Esophagus muscularis mucosa (tissue), 4 donors: Measurements from ENCODE around the gene ARAP1. TPM values are rescaled to one million over a fixed set of nuclear protein-coding genes. Genes with fewer than 3 reads are reported as not detected.

Experiments
- DNase-seq: peaks from one replicate; pipeline ENCODE4 v3.0.0-alpha.2; 2017; ENCODE audit errors: extremely low spot score
- H3K27ac ChIP-seq, 4 donors: fragments of 200-600 bp; sonication (generic); replicated peaks in 1 of 4; 1 replicate in 3 of 4; 2 replicates in 1 of 4; pipeline ENCODE4 v1.5.1; 2016 to 2019; ENCODE audit warnings: mild to moderate bottlenecking in 1 of 4
- H3K27me3 ChIP-seq, 4 donors: fragments of 200-600 bp; sonication (generic); one replicate each; pipeline versions ENCODE4 v1.5.1 to v1.6.0; 2016 to 2019
- H3K36me3 ChIP-seq, 4 donors: fragments of 200-600 bp; sonication (generic); one replicate each; pipeline ENCODE4 v1.5.1; 2016 to 2019
- H3K4me1 ChIP-seq, 4 donors: fragments of 200-600 bp; sonication (generic); one replicate each; pipeline ENCODE4 v1.5.1; 2016 to 2019
- H3K4me3 ChIP-seq, 4 donors: fragments of 200-600 bp; sonication (generic); 1 replicate in 2 of 4; 2 replicates in 2 of 4; pipeline ENCODE4 v1.5.1; 2016 to 2019; ENCODE audit warnings: mild to moderate bottlenecking in 4 of 4, moderate library complexity in 1 of 4
- H3K9me3 ChIP-seq, 4 donors: fragments of 200-600 bp; sonication (generic); 1 replicate in 3 of 4; 2 replicates in 1 of 4; pipeline ENCODE4 v1.5.1; 2016 to 2019
- CTCF ChIP-seq, 3 experiments: fragments of 200-600 bp in 2 of 3; fragments of 450-650 bp in 1 of 3; sonication (generic) in 2 of 3; IDR thresholded peaks; one replicate each; pipeline ENCODE4 v1.5.1; 2017 to 2019; ENCODE audit warnings: antibody characterized with exemption in 3 of 3, mild to moderate bottlenecking in 2 of 3, moderate library complexity in 1 of 3
- EP300 ChIP-seq: sonication (generic); formaldehyde crosslinking; IDR thresholded peaks from one replicate; pipeline ENCODE4 v1.6.1; 2017; ENCODE audit warnings: antibody characterized with exemption
- POLR2A ChIP-seq: fragments of 450-650 bp; IDR thresholded peaks from one replicate; pipeline ENCODE4 v1.6.1; 2017; ENCODE audit warnings: antibody characterized with exemption, moderate library complexity, mild to moderate bottlenecking, low read depth
- POLR2AphosphoS5 ChIP-seq, 2 donors: sonication (generic); formaldehyde crosslinking; IDR thresholded peaks; one replicate each; pipeline ENCODE4 v1.6.1; 2017; ENCODE audit warnings: antibody characterized with exemption in 2 of 2
- WGBS: methylation state at CpG from one replicate; pipeline ENCODE4 v1.1.5; 2018; 5-methylcytosine and 5-hydroxymethylcytosine counted together
- intact Hi-C: fragments of 100-400 bp; cut with DNase I; formaldehyde crosslinking; loops from one replicate; pipeline ENCODE4 v1.15.1; 2023
- total RNA-seq, 4 donors: library from RNA; depleted of rRNA; stranded (reverse); fragments of >200 nt; gene quantifications; one replicate each; pipeline versions ENCODE4 v1.1.0 to v1.2.1, GENCODE V29; 2016

ARAP1 gene
- total RNA-seq, 4 donors from 2014 or later = 83.7 to 115 (median 110) TPM

- Histone ChIP-seq H3K27ac (no peak overlapping the region), H3K4me3 (no peak overlapping the region), H3K36me3 (peaks cover 0 to 5% (median 0%) of the 10 kb centered on the region in 4 donors), H3K9me3 (no peaks in the 10 kb centered on the region), H3K27me3 (no peaks in the 10 kb centered on the region), H3K4me1 (peaks cover 26 to 87% (median 59%) of the 10 kb centered on the region in 4 donors)
- TF ChIP-seq CTCF (IDR thresholded peaks at IDR 0.05) (no peak), POLR2AphosphoS5 (IDR thresholded peaks at IDR 0.05) (no peak), POLR2A (no peak), EP300 (no peak)
- no peak for DNase-seq
- intact Hi-C loops = no loop called here
- 97% methylated on average over 7 of the region's 7 CpGs for WGBS
Observed at GRCh38 chr11:72775288-72776110, 23.3 kb upstream of the ARAP1 start.

GRCh38 chr11:72774499-72774898, 22.3 kb upstream of the ARAP1 start:
- DNase-seq = no peak
- Histone ChIP-seq H3K27me3 (no peaks in the 10 kb centered on the region), H3K4me1 (peaks cover 20 to 87% (median 51%) of the 10 kb centered on the region in 4 donors), H3K4me3 (no peak overlapping the region), H3K27ac (no peak overlapping the region), H3K9me3 (no peaks in the 10 kb centered on the region), H3K36me3 (peaks cover 0 to 5% (median 0%) of the 10 kb centered on the region in 4 donors)
- intact Hi-C loops = no loop called here
- no peak for TF ChIP-seq POLR2A
- WGBS = 79% methylated on average over 4 of the region's 6 CpGs

- intact Hi-C loops = no loop called here
- H3K27ac ChIP-seq = peak overlapping the region in 2 of 4 donors; percentile 17 to 46
- WGBS = 65% methylated on average over 6 of the region's 6 CpGs
Observed at GRCh38 chr11:72773696-72774095, 21.5 kb upstream of the ARAP1 start.

GRCh38 chr11:72773291-72773690, 21.1 kb upstream of the ARAP1 start:
- peaks cover 20 to 80% (median 42%) of the 10 kb centered on the region in 4 donors for H3K4me1 ChIP-seq
- WGBS = 44% methylated on average over 2 of the region's 5 CpGs
- H3K9me3 ChIP-seq = no peaks in the 10 kb centered on the region
- peak in 1 of 2 donors; percentile 52 for TF ChIP-seq POLR2AphosphoS5 (IDR thresholded peaks at IDR 0.05)
- TF ChIP-seq EP300 = no peak
- intact Hi-C loops = no loop called here
- no peak overlapping the region for H3K4me3 ChIP-seq
- H3K27me3 ChIP-seq = no peaks in the 10 kb centered on the region
- no peak for DNase-seq
- peaks cover 0 to 5% (median 0%) of the 10 kb centered on the region in 4 donors for H3K36me3 ChIP-seq
- peak overlapping the region in 2 of 4 donors; percentile 17 to 46 for H3K27ac ChIP-seq

More at GRCh38 chr11:72773696-72774095, 21.5 kb upstream of the ARAP1 start:
- Histone ChIP-seq H3K4me1 (peaks cover 20 to 82% (median 45%) of the 10 kb centered on the region in 4 donors), H3K27me3 (no peaks in the 10 kb centered on the region), H3K4me3 (no peak overlapping the region), H3K36me3 (peaks cover 0 to 5% (median 0%) of the 10 kb centered on the region in 4 donors), H3K9me3 (no peaks in the 10 kb centered on the region)
- DNase-seq = no peak
- no peak for TF ChIP-seq POLR2AphosphoS5 (IDR thresholded peaks at IDR 0.05)
- no peak for TF ChIP-seq EP300
- TF ChIP-seq POLR2A = no peak
- TF ChIP-seq CTCF (IDR thresholded peaks at IDR 0.05) = no peak

- 90% methylated on average over 12 of the region's 12 CpGs for WGBS
- no peak for TF ChIP-seq EP300
- no peak for TF ChIP-seq POLR2A
- no peak for TF ChIP-seq POLR2AphosphoS5 (IDR thresholded peaks at IDR 0.05)
- no peak for TF ChIP-seq CTCF (IDR thresholded peaks at IDR 0.05)
- peaks cover 0 to 4% (median 0%) of the 10 kb centered on the region in 4 donors for H3K36me3 ChIP-seq
- intact Hi-C loops = no loop called here
- H3K27me3 ChIP-seq = no peaks in the 10 kb centered on the region
- no peaks in the 10 kb centered on the region for H3K9me3 ChIP-seq
- no peak overlapping the region for H3K4me3 ChIP-seq
- H3K27ac ChIP-seq = no peak overlapping the region
- peaks cover 14 to 73% (median 32%) of the 10 kb centered on the region in 4 donors for H3K4me1 ChIP-seq
- no peak for DNase-seq
Observed at GRCh38 chr11:72772059-72772458, 19.9 kb upstream of the ARAP1 start.
